ACC112 (cell line): ENCODE measurements around the gene SUPT6H.
A peak's percentile ranks its signal among the peaks of the same experiment; 100 is the strongest.
"Not testable (repeated sequence)": the region's sequence is repeated elsewhere in the genome, so short reads cannot be mapped to it uniquely, and the experiment has no call there.

Experiments
- H2AFZ ChIP-seq: fragments of 200-600 bp; sonication (generic); one replicate; pipeline ENCODE4 v1.6.0; 2017; ENCODE audit warnings: antibody characterized with exemption, low read length; ENCODE audit not compliant: unreplicated experiment
- H3K27ac ChIP-seq: fragments of 200-600 bp; sonication (generic); 2 replicates; pipeline ENCODE4 v1.5.1; 2014; ENCODE audit warnings: low read depth, mild to moderate bottlenecking, antibody characterized with exemption, low read length, moderate library complexity
- H3K27me3 ChIP-seq: fragments of 200-600 bp; sonication (generic); 2 replicates; pipeline ENCODE4 v1.6.1; 2014; ENCODE audit warnings: mild to moderate bottlenecking, antibody characterized with exemption, low read length, moderate library complexity, mixed read lengths; ENCODE audit not compliant: insufficient read depth
- H3K36me3 ChIP-seq: fragments of 200-600 bp; sonication (generic); 2 replicates; pipeline ENCODE4 v1.6.1; 2016; ENCODE audit warnings: mild to moderate bottlenecking, antibody characterized with exemption, low read length, moderate library complexity, mixed read lengths; ENCODE audit not compliant: insufficient read depth
- H3K4me1 ChIP-seq: fragments of 200-600 bp; sonication (generic); one replicate; pipeline ENCODE4 v1.6.1; 2016; ENCODE audit warnings: low read length, mixed read lengths; ENCODE audit not compliant: insufficient read depth, unreplicated experiment, control insufficient read depth
- H3K4me3 ChIP-seq: fragments of 200-600 bp; sonication (generic); 2 replicates; pipeline ENCODE4 v1.5.1; 2014; ENCODE audit warnings: mild to moderate bottlenecking, low read depth, low read length
- H3K79me2 ChIP-seq: fragments of 200-600 bp; sonication (generic); one replicate; pipeline ENCODE4 v1.6.0; 2016; ENCODE audit warnings: low read length; ENCODE audit not compliant: control insufficient read depth, unreplicated experiment, insufficient read depth

Gene SUPT6H

GRCh38 chr17:28726627-28727491, 64.9 kb downstream of the SUPT6H start:
- Histone ChIP-seq H2AFZ (peak overlapping the region; percentile 44), H3K27ac (peak overlapping the region; percentile 92), H3K79me2 (peaks cover 16% of the 10 kb centered on the region), H3K36me3 (peaks cover 15% of the 10 kb centered on the region), H3K27me3 (no peaks in the 10 kb centered on the region), H3K4me1 (peaks cover 23% of the 10 kb centered on the region), H3K4me3 (peak overlapping the region; percentile 89)

DNA sequence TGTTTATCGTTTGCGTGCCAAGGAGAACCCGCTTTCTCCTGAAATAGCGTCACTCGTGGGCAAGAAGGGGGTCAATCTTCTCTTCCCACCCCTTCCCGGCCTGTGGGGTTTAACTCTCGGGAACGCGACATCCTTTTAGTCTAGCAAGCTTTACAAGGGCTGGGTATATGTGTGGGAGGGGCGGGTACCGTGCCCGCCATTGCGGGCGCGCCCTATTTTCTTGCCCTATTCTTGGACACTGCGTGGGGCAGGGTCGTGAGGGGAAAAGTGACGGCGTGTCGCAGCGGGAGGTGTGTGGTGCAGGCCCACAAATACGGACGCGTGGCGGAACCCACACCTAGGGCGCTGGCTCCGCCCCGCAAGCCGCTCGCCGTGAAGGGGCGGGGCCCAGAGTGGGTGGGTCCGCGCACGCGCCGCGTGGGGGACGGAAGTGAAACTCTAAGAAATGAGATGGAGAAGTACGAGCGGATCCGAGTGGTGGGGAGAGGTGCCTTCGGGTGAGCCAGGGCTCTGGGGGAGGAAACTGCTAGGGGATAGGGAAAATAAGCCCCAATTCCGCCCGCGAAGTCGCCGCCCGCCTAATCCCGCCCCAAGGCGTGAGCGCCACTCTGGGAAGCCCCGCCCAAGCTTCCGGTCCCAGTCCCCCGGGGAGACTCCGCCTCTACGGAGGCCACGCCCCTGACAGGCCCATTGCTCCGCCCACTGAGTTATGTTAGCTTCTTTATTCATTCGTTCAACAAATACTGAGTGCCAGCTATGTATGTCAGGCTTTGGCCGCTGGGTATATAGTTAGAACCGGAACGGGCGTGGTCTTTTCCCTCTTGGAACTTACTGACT, 66.6 kb downstream of the SUPT6H start, which contains the start of gene NEK8:
Gene NEK8 (plus strand): TSS at position 425 of the 837 bp plus-strand sequence. CDS start 26 bp downstream, at position 451.
- peaks cover 16% of the 10 kb centered on the region for H3K4me1 ChIP-seq
- peak within 1 kb of the TSS; percentile 92 for H3K27ac ChIP-seq
- peak within 1 kb of the TSS; percentile 51 for H2AFZ ChIP-seq
- H3K27me3 ChIP-seq = no peaks in the 10 kb centered on the region
- peak within 1 kb of the TSS; percentile 89 for H3K4me3 ChIP-seq
- no peaks in the 10 kb centered on the region for H3K79me2 ChIP-seq
- H3K36me3 ChIP-seq = 0 out of 2 replicates have a peak, but pooled peaks cover under 1% of the 10 kb centered on the region

DNA sequence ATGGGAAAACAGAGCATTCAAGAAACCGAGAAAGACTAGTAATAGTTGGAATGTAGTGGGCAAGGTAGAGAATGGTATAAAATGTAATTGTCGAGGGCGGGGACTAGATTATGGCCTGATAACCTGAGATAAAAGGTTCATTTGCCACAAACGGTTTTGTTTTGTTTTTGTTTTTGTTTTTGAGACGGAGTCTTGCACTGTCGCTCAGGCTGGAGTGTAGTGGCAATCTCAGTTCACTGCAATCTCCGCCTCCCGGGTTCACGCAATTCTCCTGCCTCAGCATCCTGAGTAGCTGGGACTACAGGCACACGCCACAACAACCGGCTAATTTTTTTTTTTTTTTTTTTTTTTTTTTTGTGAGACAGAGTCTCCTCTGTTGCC, 67.9 kb downstream of the SUPT6H start:
- no peak overlapping the region for H2AFZ ChIP-seq
- H3K4me1 ChIP-seq = peaks cover 4% of the 10 kb centered on the region
- H3K4me3 ChIP-seq = no peak overlapping the region
- H3K79me2 ChIP-seq = no peaks in the 10 kb centered on the region
- H3K27ac ChIP-seq = no peak overlapping the region
- H3K27me3 ChIP-seq = no peaks in the 10 kb centered on the region
- H3K36me3 ChIP-seq = no peaks in the 10 kb centered on the region

- Histone ChIP-seq H3K79me2 (no peaks in the 10 kb centered on the region), H3K4me3 (no peak overlapping the region), H3K4me1 (no peaks in the 10 kb centered on the region), H3K27me3 (no peaks in the 10 kb centered on the region), H3K36me3 (no peaks in the 10 kb centered on the region), H2AFZ (no peak overlapping the region), H3K27ac (no peak overlapping the region)
Measured at GRCh38 chr17:28733346-28733745, 71.3 kb downstream of the SUPT6H start.

DNA sequence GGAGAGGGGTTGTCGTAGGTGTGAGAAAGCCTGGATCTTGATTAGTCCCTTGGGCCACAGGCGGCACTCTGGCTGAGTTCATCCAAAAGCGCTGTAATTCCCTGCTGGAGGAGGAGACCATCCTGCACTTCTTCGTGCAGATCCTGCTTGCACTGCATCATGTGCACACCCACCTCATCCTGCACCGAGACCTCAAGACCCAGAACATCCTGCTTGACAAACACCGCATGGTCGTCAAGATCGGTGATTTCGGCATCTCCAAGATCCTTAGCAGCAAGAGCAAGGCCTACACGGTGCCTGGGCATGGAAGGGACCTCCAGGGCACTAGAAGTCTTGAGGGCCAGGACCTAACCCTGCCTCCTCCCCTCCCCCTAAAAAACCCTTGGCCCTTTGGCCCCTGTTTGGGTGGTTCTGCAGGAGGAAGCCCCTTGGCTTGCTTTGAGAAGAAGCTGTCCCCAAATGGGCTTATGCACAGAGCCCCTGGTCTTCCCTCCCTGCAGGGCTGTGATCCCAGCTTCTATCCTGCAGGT, 72.8 kb downstream of the SUPT6H start:
- H2AFZ ChIP-seq = no peak overlapping the region
- no peak overlapping the region for H3K4me3 ChIP-seq
- no peak overlapping the region for H3K27ac ChIP-seq
- H3K4me1 ChIP-seq = no peaks in the 10 kb centered on the region
- H3K27me3 ChIP-seq = no peaks in the 10 kb centered on the region
- no peaks in the 10 kb centered on the region for H3K36me3 ChIP-seq
- no peaks in the 10 kb centered on the region for H3K79me2 ChIP-seq

DNA sequence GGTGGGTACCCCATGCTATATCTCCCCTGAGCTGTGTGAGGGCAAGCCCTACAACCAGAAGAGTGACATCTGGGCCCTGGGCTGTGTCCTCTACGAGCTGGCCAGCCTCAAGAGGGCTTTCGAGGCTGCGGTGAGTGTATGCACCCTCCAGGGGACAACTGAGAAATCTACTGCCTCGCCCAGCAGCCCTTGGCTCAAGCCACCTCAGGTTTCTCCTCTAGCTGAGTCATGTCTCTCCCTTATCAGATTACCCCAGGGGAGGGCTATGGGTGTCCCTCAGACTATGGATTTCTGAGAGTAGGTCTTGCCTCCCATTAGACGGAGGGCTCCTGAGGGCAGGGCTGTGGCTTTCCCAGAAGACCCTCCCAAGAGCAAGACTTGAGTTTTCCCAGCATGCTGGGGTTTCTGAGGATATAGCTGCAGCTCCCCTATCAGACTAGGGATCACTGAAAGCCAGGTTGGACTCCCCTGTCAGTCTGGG, 73.3 kb downstream of the SUPT6H start:
- no peaks in the 10 kb centered on the region for H3K79me2 ChIP-seq
- H3K27ac ChIP-seq = no peak overlapping the region
- no peaks in the 10 kb centered on the region for H3K36me3 ChIP-seq
- H2AFZ ChIP-seq = no peak overlapping the region
- no peak overlapping the region for H3K4me3 ChIP-seq
- no peaks in the 10 kb centered on the region for H3K4me1 ChIP-seq
- H3K27me3 ChIP-seq = no peaks in the 10 kb centered on the region

DNA sequence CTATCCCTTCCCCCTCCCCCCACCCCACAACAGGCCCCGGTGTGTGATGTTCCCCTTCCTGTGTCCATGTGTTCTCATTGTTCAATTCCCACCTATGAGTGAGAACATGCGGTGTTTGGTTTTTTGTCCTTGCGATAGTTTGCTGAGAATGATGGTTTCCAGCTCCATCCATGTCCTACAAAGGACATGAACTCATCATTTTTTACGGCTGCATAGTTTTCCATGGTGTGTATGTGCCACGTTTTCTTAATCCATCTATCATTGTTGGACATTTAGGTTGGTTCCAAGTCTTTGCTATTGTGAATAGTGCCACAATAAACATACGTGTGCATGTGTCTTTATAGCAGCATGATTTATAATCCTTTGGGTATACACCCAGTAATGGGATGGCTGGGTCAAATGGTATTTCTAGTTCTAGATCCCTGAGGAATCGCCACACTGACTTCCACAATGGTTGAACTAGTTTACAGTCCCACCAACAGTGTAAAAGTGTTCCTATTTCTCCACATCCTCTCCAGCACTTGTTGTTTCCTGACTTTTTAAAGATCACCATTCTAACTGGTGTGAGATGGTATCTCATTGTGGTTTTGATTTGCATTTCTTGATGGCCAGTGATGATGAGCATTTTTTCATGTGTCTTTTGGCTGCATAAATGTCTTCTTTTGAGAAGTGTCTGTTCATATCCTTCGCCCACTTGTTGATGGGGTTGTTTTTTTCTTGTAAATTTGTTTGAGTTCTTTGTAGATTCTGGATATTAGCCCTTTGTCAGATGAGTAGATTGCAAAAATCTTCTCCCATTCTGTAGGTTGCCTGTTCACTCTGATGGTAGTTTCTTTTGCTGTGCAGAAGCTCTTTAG, 74.1 kb downstream of the SUPT6H start:
- H3K79me2 ChIP-seq, H3K4me3 ChIP-seq, H2AFZ ChIP-seq, H3K36me3 ChIP-seq, H3K4me1 ChIP-seq, H3K27ac ChIP-seq, H3K27me3 ChIP-seq: not testable (repeated sequence)

GRCh38 chr17:28737316-28737715, 75.3 kb downstream of the SUPT6H start:
- Histone ChIP-seq H3K36me3 (no peaks in the 10 kb centered on the region), H3K79me2 (no peaks in the 10 kb centered on the region), H3K27ac (no peak overlapping the region), H3K4me3 (no peak overlapping the region), H3K27me3 (no peaks in the 10 kb centered on the region), H2AFZ (no peak overlapping the region), H3K4me1 (no peaks in the 10 kb centered on the region)

GRCh38 chr17:28737770-28738679, 76.0 kb downstream of the SUPT6H start:
- H3K27ac ChIP-seq = no peak overlapping the region
- H3K27me3 ChIP-seq = no peaks in the 10 kb centered on the region
- no peaks in the 10 kb centered on the region for H3K79me2 ChIP-seq
- no peaks in the 10 kb centered on the region for H3K36me3 ChIP-seq
- peaks cover 5% of the 10 kb centered on the region for H3K4me1 ChIP-seq
- no peak overlapping the region for H2AFZ ChIP-seq
- no peak overlapping the region for H3K4me3 ChIP-seq
